Erythroblast (primary cell): Measurements from ENCODE around the gene KCNK6.

Experiments used
- GATA1 ChIP-seq: IDR thresholded peaks from 2 replicates; pipeline ENCODE4 v1.6.1; 2011; ENCODE audit warnings: low read depth, mild to moderate bottlenecking, control low read depth, low read length, moderate library complexity
- POLR2A ChIP-seq: IDR thresholded peaks from 2 replicates; pipeline ENCODE4 v1.6.1; 2011; ENCODE audit warnings: mild to moderate bottlenecking, low read length

- TF ChIP-seq POLR2A: no peak
- no peak for TF ChIP-seq GATA1
These were observed 20.6 kb upstream of the KCNK6 start for GRCh38 chr19:38298821-38299680.
